ENCODE data around the gene CH25H.
A peak's percentile ranks its signal among the peaks of the same experiment; 100 is the strongest.
"Not testable (repeated sequence)": the region's sequence is repeated elsewhere in the genome, so short reads cannot be mapped to it uniquely, and the experiment has no call there.

CH25H gene

DNA sequence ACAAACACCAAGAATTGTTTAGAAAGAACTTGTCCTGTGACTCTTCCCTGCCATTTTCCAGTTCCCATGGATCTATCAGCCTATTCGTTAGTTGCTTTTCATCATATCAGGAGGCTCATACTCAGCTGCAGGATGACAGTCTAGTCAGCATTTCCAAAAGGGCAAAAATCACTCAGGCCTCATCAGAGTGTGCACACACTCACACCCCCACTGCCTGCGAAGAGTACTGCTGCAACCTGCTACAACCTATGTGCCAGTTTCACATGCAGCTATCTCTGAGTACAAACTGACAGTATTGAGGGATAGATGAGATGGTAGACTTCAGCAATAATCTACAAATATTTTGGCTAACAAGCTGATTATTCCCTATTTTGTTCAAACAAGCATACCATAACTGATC lies 24.2 kb downstream of the CH25H start:
- TF ChIP-seq, protein P1, sequence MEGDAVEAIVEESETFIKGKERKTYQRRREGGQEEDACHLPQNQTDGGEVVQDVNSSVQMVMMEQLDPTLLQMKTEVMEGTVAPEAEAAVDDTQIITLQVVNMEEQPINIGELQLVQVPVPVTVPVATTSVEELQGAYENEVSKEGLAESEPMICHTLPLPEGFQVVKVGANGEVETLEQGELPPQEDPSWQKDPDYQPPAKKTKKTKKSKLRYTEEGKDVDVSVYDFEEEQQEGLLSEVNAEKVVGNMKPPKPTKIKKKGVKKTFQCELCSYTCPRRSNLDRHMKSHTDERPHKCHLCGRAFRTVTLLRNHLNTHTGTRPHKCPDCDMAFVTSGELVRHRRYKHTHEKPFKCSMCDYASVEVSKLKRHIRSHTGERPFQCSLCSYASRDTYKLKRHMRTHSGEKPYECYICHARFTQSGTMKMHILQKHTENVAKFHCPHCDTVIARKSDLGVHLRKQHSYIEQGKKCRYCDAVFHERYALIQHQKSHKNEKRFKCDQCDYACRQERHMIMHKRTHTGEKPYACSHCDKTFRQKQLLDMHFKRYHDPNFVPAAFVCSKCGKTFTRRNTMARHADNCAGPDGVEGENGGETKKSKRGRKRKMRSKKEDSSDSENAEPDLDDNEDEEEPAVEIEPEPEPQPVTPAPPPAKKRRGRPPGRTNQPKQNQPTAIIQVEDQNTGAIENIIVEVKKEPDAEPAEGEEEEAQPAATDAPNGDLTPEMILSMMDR (IDR thresholded peaks at IDR 0.05; ENCODE audit: insufficient read depth, low read depth, low read length, missing control alignments), result no peak
- no peak for DNase-seq (ENCODE audit: low read depth)
- no peak overlapping the region for H3K4me3 ChIP-seq (ENCODE audit: low read length)

- no peak overlapping the region for H3K4me3 ChIP-seq (ENCODE audit: low read length)
- no peak for DNase-seq (ENCODE audit: low read depth)
- TF ChIP-seq, protein P1 (IDR thresholded peaks at IDR 0.05; ENCODE audit: insufficient read depth, low read depth, low read length, missing control alignments), result no peak
These were observed 31.3 kb downstream of the CH25H start for GRCh38 chr10:89175816-89176215.

- no peak overlapping the region for H3K4me3 ChIP-seq (ENCODE audit: low read length)
- no peak for DNase-seq (ENCODE audit: low read depth)
- TF ChIP-seq, protein P1 (IDR thresholded peaks at IDR 0.05; ENCODE audit: insufficient read depth, low read depth, low read length, missing control alignments), result no peak
These were observed 34.0 kb downstream of the CH25H start for GRCh38 chr10:89173075-89173474.

- peak; percentile 11 for DNase-seq (ENCODE audit: low read depth)
- H3K4me3 ChIP-seq (ENCODE audit: low read length), result no peak overlapping the region
- TF ChIP-seq, protein P1 (IDR thresholded peaks at IDR 0.05; ENCODE audit: insufficient read depth, low read depth, low read length, missing control alignments), result no peak
These were observed 35.1 kb downstream of the CH25H start for GRCh38 chr10:89171996-89172395.

DNA sequence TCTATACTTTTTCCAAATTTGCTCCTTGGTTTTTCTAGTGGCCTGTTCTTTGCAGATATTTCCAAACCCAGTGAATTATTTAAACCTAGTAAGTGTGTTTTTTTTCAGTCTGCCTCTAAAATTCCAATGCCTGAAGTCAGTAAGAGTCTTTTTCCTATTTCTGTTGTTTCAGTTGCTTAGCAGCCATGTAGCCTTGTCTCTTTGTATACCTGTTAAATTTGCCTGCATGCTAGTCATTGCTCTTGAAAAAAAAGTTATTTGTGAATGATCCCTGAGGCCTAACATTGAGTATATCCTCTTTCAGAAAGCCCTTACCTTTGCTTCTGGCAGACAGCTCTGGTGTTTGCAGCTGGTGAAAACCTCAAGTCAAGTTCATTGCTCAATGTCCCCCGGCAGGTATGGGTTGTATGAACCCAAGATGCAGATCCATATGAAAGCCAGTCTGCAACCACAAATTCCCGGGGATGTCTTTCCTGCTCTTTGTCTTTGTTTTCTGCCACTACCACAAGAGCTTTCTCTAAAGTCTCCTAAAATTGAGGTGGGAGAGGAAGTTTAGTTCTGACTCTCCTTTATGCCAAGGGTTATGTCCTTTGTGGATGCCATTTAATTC lies 35.7 kb downstream of the CH25H start:
- DNase-seq (ENCODE audit: low read depth), result no peak
- no peak overlapping the region for H3K4me3 ChIP-seq (ENCODE audit: low read length)
- TF ChIP-seq, protein P1 (IDR thresholded peaks at IDR 0.05; ENCODE audit: insufficient read depth, low read depth, low read length, missing control alignments), result no peak

DNA sequence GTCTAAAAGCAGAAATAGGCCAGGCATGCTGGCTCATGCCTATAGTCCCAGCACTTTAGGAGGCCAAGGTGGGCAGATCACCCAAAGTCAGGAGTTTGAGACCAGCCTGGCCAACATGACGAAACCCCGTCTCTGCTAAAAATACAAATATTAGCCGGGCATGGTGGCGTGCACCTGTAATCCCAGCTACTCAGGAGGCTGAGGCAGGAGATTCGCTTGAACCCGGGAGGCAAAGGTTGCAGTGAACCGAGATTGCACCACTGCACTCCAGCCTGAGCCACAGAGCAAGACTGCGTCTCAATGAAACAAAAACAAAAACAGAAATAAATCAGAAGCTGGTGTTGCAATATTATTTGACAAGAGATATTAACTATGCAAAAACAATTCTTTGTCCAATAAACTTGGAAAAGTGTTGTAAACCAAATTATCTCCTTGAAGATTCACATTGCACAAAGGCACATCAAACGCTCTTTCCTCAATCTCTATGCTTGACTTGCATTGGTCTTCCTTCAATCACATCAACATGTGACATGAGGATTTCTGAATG lies 38.7 kb downstream of the CH25H start:
- H3K4me3 ChIP-seq (ENCODE audit: low read length); DNase-seq (ENCODE audit: low read depth): not testable (repeated sequence)

DNA sequence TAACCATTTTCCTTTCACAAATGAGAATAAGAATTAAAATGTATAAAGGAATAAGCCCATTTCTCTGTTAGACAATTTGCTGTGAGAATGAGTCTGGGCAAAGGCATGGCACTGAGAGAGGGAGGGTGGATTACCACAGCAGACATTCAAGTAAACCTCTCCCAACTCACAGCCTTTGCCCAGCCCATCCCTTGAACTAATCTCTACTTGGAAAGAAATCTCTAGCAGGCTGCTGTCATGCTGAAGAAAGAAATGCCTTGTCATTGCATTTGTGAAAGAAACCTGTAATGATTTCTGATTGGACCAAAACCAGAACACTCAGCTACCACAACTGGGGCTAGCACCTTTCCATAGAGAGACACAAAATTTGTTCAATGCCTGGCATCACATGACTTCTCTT lies 39.2 kb downstream of the CH25H start:
- H3K4me3 ChIP-seq (ENCODE audit: low read length), result no peak overlapping the region
- peak; percentile 60 for DNase-seq (ENCODE audit: low read depth)
- TF ChIP-seq, protein P1 (IDR thresholded peaks at IDR 0.05; ENCODE audit: insufficient read depth, low read depth, low read length, missing control alignments), result no peak
